ENCODE measurements around the gene PRKD1. TPM values are rescaled to one million over a fixed set of nuclear protein-coding genes. Genes with fewer than 3 reads are reported as not detected.

The PRKD1 gene
- total RNA-seq, 1 experiment from 2014 or later: 2.7 TPM

- Histone ChIP-seq H3K23ac (ENCODE audit: insufficient read length, low read depth, low read length) (no peak overlapping the region), H3K79me2 (ENCODE audit: insufficient read depth, low read length) (no peaks in the 10 kb centered on the region), H3K27me3 (ENCODE audit: insufficient read depth, low read length) (no peaks in the 10 kb centered on the region), H2BK15ac (ENCODE audit: low read depth, low read length) (no peak overlapping the region), H3K4ac (ENCODE audit: low read depth, low read length) (no peak overlapping the region), H3K9ac (ENCODE audit: extremely low read depth, insufficient read length, low read length) (no peak overlapping the region), H2BK120ac (ENCODE audit: low read depth, low read length, poor library complexity, severe bottlenecking) (no peak overlapping the region), H3K23me2 (ENCODE audit: insufficient read length, low read depth, low read length, poor library complexity, severe bottlenecking) (no peaks in the 10 kb centered on the region), H3K14ac (ENCODE audit: insufficient read depth, low read length) (no peak overlapping the region), H2AK5ac (ENCODE audit: insufficient read length, low read length) (no peak overlapping the region), H3K27ac (ENCODE audit: insufficient read length, low read depth, low read length) (no peak overlapping the region), H2BK20ac (ENCODE audit: low read depth, low read length, poor library complexity, severe bottlenecking) (no peak overlapping the region), H4K20me1 (ENCODE audit: control insufficient read depth, insufficient read depth, insufficient read length) (no peaks in the 10 kb centered on the region), H4K8ac (replicated peaks; ENCODE audit: insufficient read length, low read depth, low read length) (no peak overlapping the region), H3K4me1 (ENCODE audit: insufficient read depth, low read length) (no peaks in the 10 kb centered on the region), H3K4me2 (ENCODE audit: insufficient read depth, insufficient read length, low read length) (no peak overlapping the region), H2BK12ac (ENCODE audit: insufficient read length, low read depth, low read length) (no peak overlapping the region), H4K5ac (ENCODE audit: insufficient read length, low read depth, low read length) (no peak overlapping the region), H3K79me1 (ENCODE audit: insufficient read depth, low read depth, low read length, poor library complexity, severe bottlenecking) (no peaks in the 10 kb centered on the region), H3K18ac (ENCODE audit: insufficient read length, low read depth, low read length) (no peak overlapping the region), H2BK5ac (ENCODE audit: insufficient read length, low read length) (no peak overlapping the region), H4K91ac (ENCODE audit: insufficient read length, low read depth, low read length) (no peak overlapping the region), H2AFZ (ENCODE audit: low read length) (no peak overlapping the region), H3K9me3 (ENCODE audit: control insufficient read depth, low read depth, low read length) (no peaks in the 10 kb centered on the region), H3T11ph (ENCODE audit: low read length) (no peak overlapping the region), H3K56ac (ENCODE audit: insufficient read length, low read depth, low read length) (no peak overlapping the region)
- TF ChIP-seq, protein P1, sequence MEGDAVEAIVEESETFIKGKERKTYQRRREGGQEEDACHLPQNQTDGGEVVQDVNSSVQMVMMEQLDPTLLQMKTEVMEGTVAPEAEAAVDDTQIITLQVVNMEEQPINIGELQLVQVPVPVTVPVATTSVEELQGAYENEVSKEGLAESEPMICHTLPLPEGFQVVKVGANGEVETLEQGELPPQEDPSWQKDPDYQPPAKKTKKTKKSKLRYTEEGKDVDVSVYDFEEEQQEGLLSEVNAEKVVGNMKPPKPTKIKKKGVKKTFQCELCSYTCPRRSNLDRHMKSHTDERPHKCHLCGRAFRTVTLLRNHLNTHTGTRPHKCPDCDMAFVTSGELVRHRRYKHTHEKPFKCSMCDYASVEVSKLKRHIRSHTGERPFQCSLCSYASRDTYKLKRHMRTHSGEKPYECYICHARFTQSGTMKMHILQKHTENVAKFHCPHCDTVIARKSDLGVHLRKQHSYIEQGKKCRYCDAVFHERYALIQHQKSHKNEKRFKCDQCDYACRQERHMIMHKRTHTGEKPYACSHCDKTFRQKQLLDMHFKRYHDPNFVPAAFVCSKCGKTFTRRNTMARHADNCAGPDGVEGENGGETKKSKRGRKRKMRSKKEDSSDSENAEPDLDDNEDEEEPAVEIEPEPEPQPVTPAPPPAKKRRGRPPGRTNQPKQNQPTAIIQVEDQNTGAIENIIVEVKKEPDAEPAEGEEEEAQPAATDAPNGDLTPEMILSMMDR (conservative IDR thresholded peaks at IDR 0.05): no peak
- Mint-ChIP-seq H3K4me1 (no peaks in the 10 kb centered on the region), H3K27ac (no peak overlapping the region), H3K27me3 (ENCODE audit: low read depth) (no peaks in the 10 kb centered on the region), H3K36me3 (ENCODE audit: insufficient read depth in 1 of 3, low read depth in 3 of 3) (no peaks in the 10 kb centered on the region), H3K4me3 (no peak overlapping the region), H3K9me3 (no peaks in the 10 kb centered on the region)
- WGBS (ENCODE audit: extremely low coverage, insufficient read length, low lambda C conversion rate): no CpG with 5 or more reads among the region's 5 CpGs
- DNase-seq: no peak
These were observed 240.4 kb downstream of the PRKD1 start for GRCh38 chr14:29687071-29687765.
